Loucy (cell line): ENCODE results near the gene DESI2.

Experiments used
- CTCF ChIP-seq: fragments of 200-600 bp; sonication (generic); conservative IDR thresholded peaks from 2 replicates; pipeline ENCODE4 v1.5.1; 2014; ENCODE audit warnings: mild to moderate bottlenecking, antibody characterized with exemption, low read length
- EZH2phosphoT487 ChIP-seq: fragments of 200-600 bp; IDR thresholded peaks from 2 replicates; pipeline ENCODE4 v1.6.1; 2018; ENCODE audit warnings: antibody characterized with exemption, mild to moderate bottlenecking, moderate library complexity, borderline replicate concordance

GRCh38 chr1:244642526-244642925 lies 10.4 kb upstream of the DESI2 start:
- no peak for TF ChIP-seq CTCF
- TF ChIP-seq EZH2phosphoT487, result no peak
